Renal pelvis (tissue), 4 donors: ENCODE measurements around the gene GDA. TPM values are rescaled to one million over a fixed set of nuclear protein-coding genes. Genes with fewer than 3 reads are reported as not detected.
A peak's percentile ranks its signal among the peaks of the same experiment; 100 is the strongest.

Experiments used
- DNase-seq: peaks from one replicate; pipeline ENCODE4 v3.0.0-alpha.2; 2013
- polyA plus RNA-seq, 3 donors: library from polyadenylated mRNA; unstranded; fragments of 120-200 nt; gene quantifications; one replicate each; pipeline ENCODE4 v1.2.1, GENCODE V29; 2013; ENCODE audit not compliant: insufficient read length in 3 of 3

Gene GDA
- polyA plus RNA-seq, 3 donors, result 0.28 to 0.55 (median 0.34) TPM

DNA sequence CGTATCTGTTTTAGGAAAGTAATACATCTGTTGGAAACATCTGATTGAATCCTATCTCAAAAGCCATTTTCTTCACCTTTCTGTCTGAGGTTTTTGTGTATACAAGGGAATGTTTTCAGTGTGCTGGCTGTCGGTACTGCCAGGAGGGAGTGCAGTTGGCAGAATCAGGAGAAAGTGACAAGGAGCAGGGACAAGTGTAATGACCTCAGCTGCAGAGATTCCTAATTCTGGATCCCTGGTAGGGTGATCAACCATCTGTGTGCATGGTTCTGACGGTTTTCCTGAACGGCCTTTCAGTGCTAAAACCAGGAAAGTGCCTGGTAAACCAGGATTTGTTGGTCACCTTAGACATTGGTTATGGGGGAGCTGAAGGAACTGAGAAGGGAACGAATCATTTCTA, 1.6 kb upstream of the GDA start:
- no peak for DNase-seq

GRCh38 chr9:72150127-72150526, 887 bp downstream of the GDA start:
- DNase-seq, result no peak

GRCh38 chr9:72150661-72151060, 1.4 kb downstream of the GDA start:
- peak; percentile 26 for DNase-seq

DNA sequence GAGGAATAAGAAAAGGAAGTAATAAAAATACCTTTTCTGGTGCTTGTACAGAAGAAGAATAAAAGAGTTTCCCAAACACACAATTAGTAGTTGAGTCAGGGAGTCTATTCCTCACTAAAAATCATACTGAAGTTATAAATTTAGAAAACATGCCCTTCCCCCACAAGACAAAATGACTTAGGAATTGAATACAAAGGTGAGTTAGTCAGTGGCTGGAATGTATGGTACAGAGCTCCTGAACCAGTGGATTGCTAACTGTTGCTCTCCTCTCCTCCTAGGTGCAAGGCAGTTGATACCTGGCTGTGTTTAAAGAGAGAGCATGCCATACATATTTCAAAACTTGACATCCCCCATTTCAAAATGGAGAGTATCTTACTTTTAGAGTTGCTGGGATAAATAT, 1.9 kb downstream of the GDA start:
- no peak for DNase-seq

DNA sequence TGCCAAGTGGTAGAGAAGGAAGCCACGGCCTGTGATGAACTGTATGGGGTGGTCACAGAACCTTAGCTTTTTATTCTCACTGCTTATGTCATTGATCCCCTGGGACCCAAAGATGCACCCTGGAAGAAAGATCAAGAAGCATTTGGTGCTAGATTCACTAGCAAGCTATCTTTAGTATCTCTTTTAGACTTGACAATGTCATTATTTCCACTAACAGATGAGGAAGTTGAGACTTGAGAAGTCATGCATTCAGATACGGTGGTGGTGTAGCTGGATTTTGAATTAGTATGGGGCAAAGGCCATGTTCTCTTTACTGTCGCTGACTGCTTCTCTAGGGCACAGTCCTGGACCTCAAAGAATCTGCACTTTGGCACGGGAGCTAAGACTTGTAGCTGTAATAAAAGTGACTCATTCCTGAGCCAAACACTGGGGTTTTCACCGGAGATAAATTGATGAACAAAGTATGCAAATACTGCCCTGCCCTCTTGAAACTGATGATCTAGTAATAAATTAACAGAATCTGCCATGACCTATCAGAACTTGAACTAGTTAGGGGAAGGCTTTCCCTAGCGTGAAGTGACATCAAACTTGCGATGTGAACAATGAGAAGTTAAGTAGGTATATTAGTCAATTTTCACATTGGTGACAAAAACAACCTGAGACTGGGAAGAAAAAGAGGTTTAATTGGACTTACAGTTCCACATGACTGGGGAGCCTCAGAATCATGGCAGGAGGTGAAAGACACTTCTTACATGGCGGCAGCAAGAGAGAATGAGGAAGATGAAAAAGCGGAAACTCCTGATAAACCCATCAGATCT, 5.4 kb downstream of the GDA start:
- DNase-seq, result no peak

DNA sequence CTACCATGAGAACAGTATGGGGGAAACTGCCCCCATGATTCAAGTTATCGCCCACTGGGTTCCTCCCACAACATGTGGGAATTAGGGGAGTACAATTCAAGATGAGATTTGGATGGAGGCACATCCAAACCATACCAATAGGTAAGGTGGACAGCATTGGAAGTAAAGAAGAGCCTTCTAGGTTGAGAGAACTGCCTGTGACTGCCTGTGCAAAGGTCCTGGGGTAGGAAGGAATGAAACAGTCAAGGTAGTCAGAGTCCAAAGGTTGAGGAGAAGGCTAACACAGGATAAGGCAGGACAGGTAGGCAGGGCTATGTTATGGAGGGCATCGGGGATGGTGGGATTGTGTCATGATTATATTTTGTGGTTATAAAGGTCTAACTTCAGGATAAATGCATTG, 6.1 kb downstream of the GDA start:
- DNase-seq, result no peak

DNA sequence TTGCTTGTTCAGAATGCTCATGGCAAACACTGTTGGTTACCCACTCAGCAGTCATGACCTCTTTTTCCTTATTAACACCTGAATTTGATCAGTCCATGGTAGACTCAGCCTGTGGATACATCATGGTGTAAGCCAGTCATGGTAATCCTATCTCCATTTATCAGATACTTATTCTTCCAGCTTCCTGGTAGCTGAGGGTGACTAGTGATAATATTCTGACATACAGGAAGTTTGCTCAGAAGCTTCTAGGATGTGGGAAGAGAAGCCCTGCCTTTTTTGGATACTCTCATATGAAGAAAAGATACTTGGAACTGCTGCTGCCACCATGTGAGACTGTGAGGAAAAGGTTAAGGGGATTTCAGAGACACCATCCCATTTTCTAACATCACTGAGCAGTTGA, 7.3 kb downstream of the GDA start:
- no peak for DNase-seq

- no peak for DNase-seq
Measured at GRCh38 chr9:72158680-72159079, 9.4 kb downstream of the GDA start.

DNA sequence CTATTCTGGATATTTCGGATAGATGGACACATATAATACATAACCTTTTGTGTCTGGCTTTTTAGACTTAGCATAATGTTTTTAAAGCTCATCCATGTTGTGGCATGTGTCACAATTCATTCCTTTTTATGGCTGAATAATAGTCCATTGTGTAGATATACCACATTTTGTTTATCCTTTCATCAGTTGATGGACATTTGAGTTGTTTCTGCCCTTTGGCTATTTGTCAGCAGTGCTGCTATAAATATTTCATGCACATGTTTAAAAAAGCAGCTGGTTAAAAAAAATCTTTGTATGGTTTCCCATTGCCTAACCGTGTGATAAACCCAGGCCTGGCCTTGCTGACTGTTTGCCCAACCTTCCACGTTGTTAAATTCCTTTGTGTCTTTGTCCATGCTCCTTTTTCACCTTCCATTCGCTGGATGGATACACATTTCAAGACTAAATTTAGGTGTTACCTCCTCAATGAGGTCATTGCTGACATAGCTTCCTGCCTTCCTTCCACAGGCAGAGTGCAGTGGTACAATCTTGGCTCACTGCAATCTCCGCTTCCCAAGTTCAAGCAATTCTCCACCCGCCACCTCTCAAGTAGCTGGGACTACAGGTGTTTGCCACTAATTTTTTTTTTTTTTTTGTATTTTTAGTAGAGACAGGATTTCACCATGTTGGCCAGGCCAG, 11.3 kb downstream of the GDA start:
- no peak for DNase-seq

DNA sequence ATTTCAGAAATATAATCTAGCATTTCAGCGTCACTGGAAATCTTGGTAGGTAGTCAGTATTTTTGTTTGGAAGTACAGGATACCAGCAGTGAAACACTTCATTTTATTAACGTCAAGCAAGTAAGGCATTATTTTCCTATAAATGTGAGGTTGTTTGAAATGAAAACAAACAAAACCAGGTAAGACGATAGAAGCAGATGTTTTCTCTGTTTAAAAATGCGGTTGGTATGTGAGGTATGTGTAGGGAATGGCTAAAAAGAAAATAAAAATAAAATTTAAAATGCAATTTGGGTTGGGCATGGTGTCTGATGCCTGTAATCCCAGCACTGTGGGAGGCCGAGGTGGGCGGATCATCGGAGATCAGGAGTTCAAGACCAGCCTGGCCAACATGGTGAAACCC, 16.1 kb downstream of the GDA start:
- no peak for DNase-seq

DNA sequence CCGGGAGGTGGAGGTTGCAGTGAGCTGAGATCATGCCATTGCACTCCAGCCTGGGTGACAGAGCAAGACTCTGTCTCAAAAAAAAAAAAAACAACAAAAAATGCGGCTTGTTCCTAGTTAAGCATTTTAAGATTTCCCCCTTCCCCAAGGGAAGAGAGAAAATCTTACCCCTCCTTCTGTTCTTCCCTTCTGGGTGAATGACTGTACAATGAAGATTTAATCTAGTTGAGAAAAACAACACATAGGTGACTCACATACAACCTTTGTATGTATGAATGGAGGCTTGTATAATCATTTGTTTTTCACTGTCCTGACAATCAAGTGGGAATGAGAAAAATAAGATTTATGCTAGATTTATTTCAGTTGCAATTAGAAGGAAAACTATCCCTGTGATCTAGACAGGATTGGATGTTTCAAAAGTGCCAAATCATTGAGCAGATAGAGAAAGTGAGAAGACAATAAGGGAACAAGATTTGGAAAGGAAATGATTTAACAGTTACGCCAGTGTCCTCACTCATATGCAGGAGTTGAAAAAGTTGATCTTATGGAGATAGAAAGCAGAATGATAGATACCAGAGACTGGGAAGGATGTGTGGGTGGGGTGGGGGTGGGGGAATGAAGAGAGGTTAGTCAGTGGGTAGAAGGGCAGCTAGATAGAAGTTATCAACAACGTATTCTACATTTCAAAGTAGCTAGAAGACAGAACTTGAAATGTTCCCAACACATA, 16.7 kb downstream of the GDA start:
- no peak for DNase-seq

DNA sequence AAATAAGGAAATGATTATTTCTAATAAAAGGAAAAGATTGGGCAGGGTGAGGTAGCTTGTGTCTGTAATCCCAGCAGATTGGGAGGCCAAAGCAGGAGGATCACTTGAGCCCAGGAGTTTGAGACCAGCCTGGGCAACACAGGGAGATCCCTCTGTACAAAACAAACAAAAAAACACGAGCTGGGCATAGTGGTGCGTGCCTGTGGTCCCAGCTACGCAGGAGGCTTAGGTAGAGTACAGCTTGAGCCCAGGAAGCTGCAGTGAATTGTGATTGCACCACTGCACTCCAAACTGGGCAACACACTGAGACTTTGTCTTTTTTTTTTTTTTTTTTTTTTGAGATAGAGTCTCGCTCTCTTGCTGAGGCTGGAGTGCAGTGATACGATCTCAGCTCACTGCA, 18.8 kb downstream of the GDA start:
- no peak for DNase-seq

GRCh38 chr9:72169178-72169577, 19.9 kb downstream of the GDA start:
- no peak for DNase-seq

DNA sequence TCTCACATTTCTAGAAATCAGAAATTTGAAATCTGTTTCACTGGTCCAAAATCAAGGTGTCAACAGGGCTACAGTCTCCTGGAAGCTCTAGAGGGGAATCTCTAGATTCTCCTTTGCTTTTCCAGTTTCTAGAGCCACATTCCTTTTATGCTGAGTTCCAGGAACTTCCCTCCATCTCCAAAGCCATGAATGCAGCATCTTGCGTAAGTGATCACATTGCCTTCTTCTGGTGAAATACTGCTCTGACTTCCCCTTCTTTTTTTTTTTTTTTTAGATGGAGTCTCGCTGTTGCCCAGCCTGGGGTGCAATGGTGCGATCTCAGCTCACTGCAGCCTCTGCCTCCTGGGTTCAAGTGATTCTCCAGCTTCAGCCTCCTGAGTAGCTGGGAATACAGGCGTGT, 23.8 kb downstream of the GDA start:
- DNase-seq, result no peak

DNA sequence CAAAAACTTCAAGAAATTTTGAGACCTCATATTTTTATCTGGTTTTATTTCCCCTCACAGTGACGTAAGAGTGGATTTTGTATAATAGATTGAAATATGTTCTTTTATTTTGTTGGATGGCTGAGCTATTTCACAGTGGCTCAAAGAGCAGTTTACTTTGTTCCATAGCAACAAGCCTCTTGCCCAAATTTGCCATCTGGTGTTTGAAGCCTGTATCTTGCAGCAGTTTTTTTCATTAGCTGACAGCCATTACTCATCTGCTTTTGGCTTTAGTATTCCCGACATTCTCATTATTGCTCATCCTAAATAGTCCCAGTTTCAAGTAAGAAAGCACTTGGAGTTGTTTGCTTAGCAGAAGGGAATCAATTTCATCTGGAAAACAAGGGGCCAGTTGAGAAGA, 36.3 kb downstream of the GDA start:
- no peak for DNase-seq

GRCh38 chr9:72187121-72187695, 38.0 kb downstream of the GDA start:
- DNase-seq, result no peak

GRCh38 chr9:72188232-72188631, 39.0 kb downstream of the GDA start:
- DNase-seq, result no peak

DNA sequence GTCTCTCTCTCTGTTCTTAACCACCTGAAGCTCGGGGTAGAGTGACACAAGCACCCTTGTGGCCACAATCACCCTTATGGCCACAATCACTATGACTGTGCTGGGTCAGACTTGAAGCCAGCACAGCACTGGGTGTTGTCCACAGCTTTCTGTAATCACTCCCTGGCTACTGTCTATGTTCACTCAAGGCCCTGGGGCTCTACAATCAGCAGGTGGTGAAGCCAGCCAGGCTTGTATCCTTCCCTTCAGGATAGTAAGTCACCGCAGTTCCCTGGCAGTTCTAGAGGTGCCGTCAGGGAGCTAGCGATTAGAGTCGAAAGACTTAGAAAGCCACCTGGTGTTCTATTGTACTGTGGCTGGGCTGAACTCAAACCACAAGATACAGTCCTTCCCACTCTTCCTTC, 44.2 kb downstream of the GDA start:
- DNase-seq, result no peak

- no peak for DNase-seq
Measured at GRCh38 chr9:72199238-72199637, 50.0 kb downstream of the GDA start.

DNA sequence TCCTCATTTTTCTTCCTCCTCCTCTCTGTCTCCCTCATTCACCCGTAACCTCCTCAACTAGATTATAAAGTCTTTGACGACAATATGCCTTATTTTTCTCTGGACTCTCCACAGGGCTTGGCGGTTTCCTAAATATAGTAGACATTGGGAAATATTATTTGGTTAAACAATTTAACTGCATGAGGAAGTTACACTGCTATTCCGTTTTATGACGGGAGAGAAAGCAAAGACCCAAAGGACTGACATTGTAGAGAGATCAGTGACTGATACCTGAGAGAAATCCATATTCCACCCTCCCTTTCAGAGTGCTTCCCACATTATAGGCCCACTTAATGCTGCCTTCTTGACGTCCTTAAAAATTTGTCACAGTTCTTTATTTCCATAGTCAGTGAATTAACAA, 51.2 kb downstream of the GDA start:
- DNase-seq, result no peak

GRCh38 chr9:72202009-72202408, 52.8 kb downstream of the GDA start:
- no peak for DNase-seq

DNA sequence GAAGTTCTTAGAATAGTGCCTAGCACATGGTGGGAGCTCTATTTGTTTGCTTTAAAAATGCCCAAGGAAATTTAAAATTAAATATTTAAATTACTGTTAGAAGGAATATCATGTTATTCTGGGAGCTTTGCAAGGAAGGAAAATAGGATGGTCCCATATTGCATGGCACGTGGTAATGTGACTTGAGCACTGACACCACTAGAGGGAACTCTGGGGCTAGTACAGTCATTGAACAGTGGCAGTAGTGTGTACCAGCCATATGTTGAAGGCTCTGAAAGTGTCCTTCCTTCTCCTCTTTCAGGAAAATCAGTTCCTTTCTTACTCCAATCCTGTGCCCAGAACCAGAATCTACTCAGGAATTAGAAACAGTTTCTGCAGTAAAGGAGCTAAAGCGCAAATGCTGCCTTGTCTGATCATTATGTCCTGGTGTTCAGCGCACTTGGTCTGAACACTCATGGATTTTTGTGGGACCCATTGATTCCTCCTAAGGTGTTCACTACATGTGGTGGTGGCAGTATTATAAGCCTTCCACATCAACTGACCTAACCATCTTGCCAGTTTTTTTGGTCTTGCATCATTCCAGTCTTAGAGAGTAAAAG, 54.1 kb downstream of the GDA start:
- peak; percentile 7 for DNase-seq
